B cell (primary cell): ENCODE results near the gene KIF9. TPM values are rescaled to one million over a fixed set of nuclear protein-coding genes. Genes with fewer than 3 reads are reported as not detected.
"Not testable (repeated sequence)": the region's sequence is repeated elsewhere in the genome, so short reads cannot be mapped to it uniquely, and the experiment has no call there.

ENCODE experiments used
- ATAC-seq: fragments of 200-7000 bp; cut with Tn5 transposase; one replicate; pipeline ENCODE4 v1.10.0; 2021; ENCODE audit warnings: low read depth, mild to moderate bottlenecking, moderate number of reproducible peaks, moderate library complexity
- CTCF ChIA-PET: fragments of 350-600 bp; sonication (Branson Sonifier 250); formaldehyde crosslinking; loops from one replicate; lab custom pipeline; 2021; ENCODE audit warnings: antibody characterized with exemption, inconsistent platforms; lab: Charles Lee
- POLR2A ChIA-PET: fragments of 350-600 bp; sonication (Branson Sonifier 250); formaldehyde crosslinking; loops from one replicate; lab custom pipeline; 2021; ENCODE audit warnings: antibody characterized with exemption; lab: Charles Lee
- DNase-seq: peaks from one replicate; pipeline ENCODE4 v3.0.0; 2013
- H2AFZ ChIP-seq: 2 replicates; pipeline ENCODE4 v1.6.1; 2012; ENCODE audit warnings: mild to moderate bottlenecking, low read depth, low read length; ENCODE audit not compliant: insufficient read depth, poor library complexity, severe bottlenecking
- H3K27ac ChIP-seq, 2 donors: 1 replicate in 1 of 2; 2 replicates in 1 of 2; pipeline ENCODE4 v1.5.1; 2012 to 2013; ENCODE audit warnings: low read length in 2 of 2, mild to moderate bottlenecking in 2 of 2, moderate library complexity in 1 of 2
- H3K27me3 ChIP-seq, 4 experiments: fragments of 200-600 bp in 1 of 4; sonication (generic) in 1 of 4; replicated peaks in 1 of 4; 1 replicate in 2 of 4; 2 replicates in 2 of 4; pipeline versions ENCODE4 v1.6.1 to v1.7.0; 2013 to 2016; ENCODE audit warnings: low read length in 3 of 4, mild to moderate bottlenecking in 2 of 4, mixed read lengths in 1 of 4, moderate library complexity in 1 of 4; ENCODE audit not compliant: insufficient read depth in 4 of 4, control insufficient read depth in 3 of 4; ENCODE audit errors: control extremely low read depth in 1 of 4
- H3K36me3 ChIP-seq, 2 experiments: replicated peaks in 1 of 2; 1 replicate in 1 of 2; 2 replicates in 1 of 2; pipeline versions ENCODE4 v1.6.1 to v1.7.1; 2013; ENCODE audit warnings: low read length in 1 of 2; ENCODE audit not compliant: insufficient read depth in 2 of 2, control insufficient read depth in 1 of 2; ENCODE audit errors: control extremely low read depth in 1 of 2, extremely low read depth in 1 of 2
- H3K4me1 ChIP-seq, 2 donors: fragments of 200-600 bp in 1 of 2; sonication (generic) in 1 of 2; 1 replicate in 1 of 2; 2 replicates in 1 of 2; pipeline versions ENCODE4 v1.5.1 to v1.6.1; 2013 to 2017; ENCODE audit warnings: low read length in 2 of 2; ENCODE audit not compliant: control insufficient read depth in 2 of 2, insufficient read depth in 2 of 2
- H3K4me2 ChIP-seq: replicated peaks from 2 replicates; pipeline ENCODE3; 2012; ENCODE audit warnings: mild to moderate bottlenecking, low read depth, low read length; ENCODE audit not compliant: poor library complexity, severe bottlenecking
- H3K4me3 ChIP-seq, 5 experiments: fragments of 200-600 bp in 1 of 5; sonication (generic) in 1 of 5; 1 replicate in 3 of 5; 2 replicates in 2 of 5; pipeline versions ENCODE4 v1.5.1 to v1.7.0; 2011 to 2016; ENCODE audit warnings: low read length in 4 of 5, mild to moderate bottlenecking in 4 of 5, low read depth in 2 of 5, control low read depth in 1 of 5, moderate library complexity in 1 of 5; ENCODE audit not compliant: insufficient read depth in 1 of 5; ENCODE audit errors: control extremely low read depth in 1 of 5, extremely low read depth in 1 of 5
- H3K79me2 ChIP-seq: fragments of 200-600 bp; sonication (generic); one replicate; pipeline ENCODE4 v1.6.0; 2016; ENCODE audit warnings: low read length; ENCODE audit not compliant: control insufficient read depth, insufficient read depth
- H3K9ac ChIP-seq: fragments of 200-600 bp; sonication (generic); 2 replicates; pipeline ENCODE4 v1.6.1; 2017; ENCODE audit warnings: mild to moderate bottlenecking, low read length, moderate library complexity
- H3K9me3 ChIP-seq, 3 donors: one replicate each; pipeline versions ENCODE4 v1.6.1 to v1.7.1; 2013; ENCODE audit warnings: low read length in 2 of 3; ENCODE audit not compliant: control insufficient read depth in 2 of 3, insufficient read depth in 1 of 3; ENCODE audit errors: control extremely low read depth in 1 of 3
- H4K20me1 ChIP-seq: 2 replicates; pipeline ENCODE4 v1.6.0; 2012; ENCODE audit warnings: mild to moderate bottlenecking, low read length; ENCODE audit not compliant: insufficient read depth, control insufficient read depth, poor library complexity, severe bottlenecking
- H3K27ac Mint-ChIP-seq: one replicate; pipeline ENCODE4 v1.8.0; 2021; ENCODE audit warnings: mixed read lengths
- H3K27me3 Mint-ChIP-seq: one replicate; pipeline ENCODE4 v1.8.0; 2021; ENCODE audit warnings: mixed read lengths
- H3K4me1 Mint-ChIP-seq: one replicate; pipeline ENCODE4 v1.8.0; 2021; ENCODE audit warnings: mixed read lengths
- H3K4me3 Mint-ChIP-seq: one replicate; pipeline ENCODE4 v1.8.0; 2021; ENCODE audit warnings: mixed read lengths
- H3K9me3 Mint-ChIP-seq: one replicate; pipeline ENCODE4 v1.8.0; 2022; ENCODE audit warnings: mixed read lengths; ENCODE audit not compliant: insufficient read depth
- EZH2 ChIP-seq: IDR thresholded peaks from 2 replicates; pipeline ENCODE4 v1.6.1; 2012; ENCODE audit warnings: borderline replicate concordance, low read depth, mild to moderate bottlenecking, moderate library complexity, low read length; ENCODE audit not compliant: insufficient read depth, poor library complexity, severe bottlenecking
- WGBS: methylation state at CpG from one replicate; pipeline ENCODE4 v1.1.5; 2013; ENCODE audit warnings: missing lambda C conversion rate; ENCODE audit not compliant: insufficient coverage; 5-methylcytosine and 5-hydroxymethylcytosine counted together
- intact Hi-C: fragments of 100-400 bp; cut with micrococcal nuclease; formaldehyde crosslinking; loops from one replicate; pipeline ENCODE4 v1.10.0; 2022
- polyA plus RNA-seq: library from polyadenylated mRNA; depleted of rRNA; stranded (reverse); fragments of >200 nt; gene quantifications from 2 replicates; pipeline ENCODE4 v1.2.3, GENCODE V29; 2012
- total RNA-seq, 2 donors: library from RNA; stranded (reverse); fragments of 120-200 nt in 1 of 2; gene quantifications; 1 replicate in 1 of 2; 2 replicates in 1 of 2; pipeline versions ENCODE4 v1.2.3 to v1.2.4, GENCODE V29; 2013 to 2022
- TF ChIP-seq, protein P1 (sequence below): fragments of 200-600 bp; IDR thresholded peaks from one replicate; pipeline ENCODE4 v1.8.0; 2022; ENCODE audit warnings: antibody characterized with exemption, mild to moderate bottlenecking

Gene KIF9
- total and polyA plus RNA-seq, 2 donors (not counting 1 experiment from before 2014, with no cell fraction given): 3.0 to 3.8 TPM

GRCh38 chr3:47309231-47309630, 26.6 kb upstream of the KIF9 start:
- H3K4me3 ChIP-seq, H3K27ac ChIP-seq, H3K9me3 Mint-ChIP-seq, POLR2A ChIA-PET, H3K27me3 Mint-ChIP-seq, H3K4me2 ChIP-seq, H3K27me3 ChIP-seq, CTCF ChIA-PET, H3K4me1 ChIP-seq, H3K36me3 ChIP-seq, H2AFZ ChIP-seq, H3K4me3 Mint-ChIP-seq, ATAC-seq, intact Hi-C loops, DNase-seq, H3K27ac Mint-ChIP-seq, H3K9ac ChIP-seq, H3K9me3 ChIP-seq: not testable (repeated sequence)
- peaks cover 64% of the 10 kb centered on the region for H3K79me2 ChIP-seq
- H4K20me1 ChIP-seq: peaks cover 26% of the 10 kb centered on the region
- WGBS: 98% methylated on average over 18 of the region's 28 CpGs
- peaks cover 39% of the 10 kb centered on the region for H3K4me1 Mint-ChIP-seq

DNA sequence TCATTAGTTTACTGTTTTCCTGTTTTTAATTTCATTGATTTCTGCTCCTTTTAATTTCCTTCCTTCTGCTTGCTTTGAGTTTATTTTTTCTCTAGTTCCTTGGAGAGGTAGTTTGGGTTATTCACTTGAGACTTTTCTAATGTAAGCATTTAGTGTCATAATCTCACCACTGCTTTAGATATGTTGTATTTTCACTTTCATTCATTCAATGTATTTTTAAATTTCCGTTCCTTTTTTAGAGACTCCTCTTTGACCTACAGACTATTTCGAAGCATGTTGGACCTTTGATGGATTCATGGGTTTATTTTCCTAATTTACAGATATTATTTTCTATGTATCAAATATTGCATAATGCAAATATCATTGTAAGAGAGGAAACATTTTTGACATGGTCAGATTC, 23.4 kb upstream of the KIF9 start:
- H3K36me3 ChIP-seq: peaks cover 6 to 19% of the 10 kb centered on the region in 2 experiments

More for the DNA sequence above, 23.4 kb upstream of the KIF9 start:
- H3K4me3 Mint-ChIP-seq: no peak overlapping the region
- Histone ChIP-seq H4K20me1 (peaks cover 19% of the 10 kb centered on the region), H3K4me2 (peak overlapping the region; percentile 7), H3K4me1 (peaks cover 0 to 6% of the 10 kb centered on the region in 2 donors), H3K9ac (no peak overlapping the region), H3K27me3 (no peaks in the 10 kb centered on the region), H3K27ac (no peak overlapping the region), H3K4me3 (no peak overlapping the region), H3K9me3 (no peaks in the 10 kb centered on the region), H2AFZ (no peak overlapping the region), H3K79me2 (peaks cover 88% of the 10 kb centered on the region)
- H3K9me3 Mint-ChIP-seq: no peaks in the 10 kb centered on the region
- ATAC-seq (no peak), DNase-seq (no peak)
- WGBS: no CpG with 5 or more reads among the region's 2 CpGs
- intact Hi-C loops: no loop called here
- CTCF ChIA-PET: interaction anchor here (1.3 kb wide), 1 partner anchor 18 kb away, joined by 5 read pairs; no protein-coding TSS in a partner anchor
- POLR2A ChIA-PET: no interaction called here
- peaks cover 32% of the 10 kb centered on the region for H3K4me1 Mint-ChIP-seq
- TF ChIP-seq, protein P1, sequence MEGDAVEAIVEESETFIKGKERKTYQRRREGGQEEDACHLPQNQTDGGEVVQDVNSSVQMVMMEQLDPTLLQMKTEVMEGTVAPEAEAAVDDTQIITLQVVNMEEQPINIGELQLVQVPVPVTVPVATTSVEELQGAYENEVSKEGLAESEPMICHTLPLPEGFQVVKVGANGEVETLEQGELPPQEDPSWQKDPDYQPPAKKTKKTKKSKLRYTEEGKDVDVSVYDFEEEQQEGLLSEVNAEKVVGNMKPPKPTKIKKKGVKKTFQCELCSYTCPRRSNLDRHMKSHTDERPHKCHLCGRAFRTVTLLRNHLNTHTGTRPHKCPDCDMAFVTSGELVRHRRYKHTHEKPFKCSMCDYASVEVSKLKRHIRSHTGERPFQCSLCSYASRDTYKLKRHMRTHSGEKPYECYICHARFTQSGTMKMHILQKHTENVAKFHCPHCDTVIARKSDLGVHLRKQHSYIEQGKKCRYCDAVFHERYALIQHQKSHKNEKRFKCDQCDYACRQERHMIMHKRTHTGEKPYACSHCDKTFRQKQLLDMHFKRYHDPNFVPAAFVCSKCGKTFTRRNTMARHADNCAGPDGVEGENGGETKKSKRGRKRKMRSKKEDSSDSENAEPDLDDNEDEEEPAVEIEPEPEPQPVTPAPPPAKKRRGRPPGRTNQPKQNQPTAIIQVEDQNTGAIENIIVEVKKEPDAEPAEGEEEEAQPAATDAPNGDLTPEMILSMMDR: no peak
- no peak for TF ChIP-seq EZH2
- no peaks in the 10 kb centered on the region for H3K27me3 Mint-ChIP-seq
- H3K27ac Mint-ChIP-seq: no peak overlapping the region
